Right ventricle myocardium inferior (tissue), 1 donor: ENCODE results near the gene ATP8B3. TPM values are rescaled to one million over a fixed set of nuclear protein-coding genes. Genes with fewer than 3 reads are reported as not detected.
A peak's percentile ranks its signal among the peaks of the same experiment; 100 is the strongest.

Source experiments
- ATAC-seq: fragments of 200-7000 bp; cut with Tn5 transposase; one replicate; pipeline ENCODE4 v1.9.1; 2020; ENCODE audit warnings: mild to moderate bottlenecking, moderate library complexity
- DNase-seq: peaks from one replicate; pipeline ENCODE4 v3.0.0; 2021; ENCODE audit errors: missing footprints
- intact Hi-C: fragments of 100-400 bp; cut with DNase I; formaldehyde crosslinking; loops from one replicate; pipeline ENCODE4 v1.11.0; 2022
- total RNA-seq: library from RNA; stranded (reverse); fragmentation: NEBNext Ultra II Directional; extraction: Animal tissue kit (Norgen Biotek cat#: 25700); gene quantifications from one replicate; pipeline ENCODE4 v1.2.1, GENCODE V29; 2021
- donor health status: DM: no; HTN: yes; CAD: no; lungs with severe emphysema.

Gene ATP8B3
- total RNA-seq, 1 donor from 2014 or later = 0.68 TPM

DNA sequence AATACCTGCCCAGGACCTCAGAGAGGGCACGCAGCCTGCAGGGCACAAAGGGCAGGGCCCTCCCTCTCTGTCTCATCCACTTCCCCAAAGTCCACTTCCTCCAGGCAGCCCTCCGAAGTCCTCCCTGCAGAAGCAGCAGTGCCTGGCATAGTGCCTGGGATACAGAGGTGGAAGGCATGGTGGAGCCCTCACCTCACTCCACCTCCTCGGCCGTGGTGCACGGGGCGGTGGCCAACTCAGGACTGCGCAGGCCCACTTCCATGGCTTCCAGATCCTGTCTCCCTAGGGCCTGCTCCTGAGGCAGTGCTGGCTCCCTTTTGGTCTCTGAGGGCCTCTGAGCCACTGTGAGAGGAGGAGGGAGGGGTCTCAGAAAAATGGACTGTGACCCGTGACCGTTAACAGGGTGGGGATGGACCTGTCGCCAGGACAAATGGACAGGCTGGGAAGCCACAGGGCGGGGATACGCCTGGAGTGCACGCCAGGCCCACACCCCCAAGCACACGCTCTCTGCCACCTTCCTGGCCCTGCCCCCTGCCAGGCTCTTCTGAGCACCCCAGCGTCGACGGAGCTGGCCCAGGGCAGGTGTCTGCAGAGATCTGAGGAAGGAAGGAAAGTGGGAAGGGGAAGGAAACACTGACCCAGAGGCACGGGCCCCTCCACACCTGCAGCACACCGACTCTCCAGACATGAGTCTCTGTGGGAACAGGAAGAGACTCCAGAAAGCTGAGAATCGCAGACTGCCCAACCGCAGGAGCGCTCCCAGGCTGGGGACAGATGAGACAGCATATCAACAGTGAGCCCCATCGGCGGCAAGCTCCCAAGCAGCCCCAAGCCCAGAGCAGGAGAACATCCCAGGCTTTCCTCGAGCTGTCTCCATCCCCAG, 27.8 kb upstream of the ATP8B3 start:
- intact Hi-C loops = no loop called here
- no peak for DNase-seq
- no peak for ATAC-seq

- DNase-seq (no peak), ATAC-seq (no peak)
- intact Hi-C loops = no loop called here
These were observed 25.6 kb upstream of the ATP8B3 start for GRCh38 chr19:1837625-1838105.

- intact Hi-C loops = no loop called here
- no peak for DNase-seq
- no peak for ATAC-seq
These were observed 25.1 kb upstream of the ATP8B3 start for GRCh38 chr19:1837222-1837565.

DNA sequence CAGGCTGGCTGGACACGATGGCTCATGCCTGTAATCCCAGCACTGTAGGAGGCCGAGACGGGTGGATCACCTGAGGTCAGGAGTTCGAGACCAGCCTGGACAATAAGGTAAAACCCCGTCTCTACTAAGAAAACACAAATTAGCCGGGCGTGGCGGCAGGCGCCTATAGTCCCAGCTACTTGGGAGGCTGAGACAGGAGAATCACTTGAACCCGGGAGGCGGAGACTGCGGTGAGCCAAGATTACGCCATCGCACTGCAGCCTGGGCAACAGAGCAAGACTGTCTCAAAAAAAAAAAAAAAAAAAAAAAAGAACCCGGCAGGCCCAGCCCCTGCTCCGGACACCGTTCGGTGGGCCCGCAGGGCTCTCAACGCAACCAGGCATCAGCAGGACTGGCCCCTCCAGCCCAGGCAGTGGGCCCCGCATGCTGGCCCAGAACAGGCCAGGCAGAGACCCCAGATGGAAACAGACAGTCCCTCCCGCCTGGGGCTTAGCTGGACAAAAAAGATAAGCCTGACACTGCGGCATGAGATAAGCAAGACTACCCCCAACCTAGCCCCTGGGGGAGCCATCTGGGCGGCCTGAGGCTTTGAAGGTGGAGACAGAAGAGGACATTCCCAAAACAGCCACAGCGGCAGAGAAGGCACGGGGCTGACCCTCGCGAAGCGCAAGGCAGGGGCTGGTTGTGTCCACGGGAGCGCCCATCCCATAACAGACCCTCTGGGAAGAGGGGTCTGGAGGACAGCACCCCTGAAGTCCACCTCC, 24.6 kb upstream of the ATP8B3 start:
- no peak for DNase-seq
- ATAC-seq = no peak
- intact Hi-C loops = no loop called here

- DNase-seq = no peak
- intact Hi-C loops = no loop called here
- ATAC-seq = no peak
These were observed 21.5 kb upstream of the ATP8B3 start for GRCh38 chr19:1833540-1833939.

DNA sequence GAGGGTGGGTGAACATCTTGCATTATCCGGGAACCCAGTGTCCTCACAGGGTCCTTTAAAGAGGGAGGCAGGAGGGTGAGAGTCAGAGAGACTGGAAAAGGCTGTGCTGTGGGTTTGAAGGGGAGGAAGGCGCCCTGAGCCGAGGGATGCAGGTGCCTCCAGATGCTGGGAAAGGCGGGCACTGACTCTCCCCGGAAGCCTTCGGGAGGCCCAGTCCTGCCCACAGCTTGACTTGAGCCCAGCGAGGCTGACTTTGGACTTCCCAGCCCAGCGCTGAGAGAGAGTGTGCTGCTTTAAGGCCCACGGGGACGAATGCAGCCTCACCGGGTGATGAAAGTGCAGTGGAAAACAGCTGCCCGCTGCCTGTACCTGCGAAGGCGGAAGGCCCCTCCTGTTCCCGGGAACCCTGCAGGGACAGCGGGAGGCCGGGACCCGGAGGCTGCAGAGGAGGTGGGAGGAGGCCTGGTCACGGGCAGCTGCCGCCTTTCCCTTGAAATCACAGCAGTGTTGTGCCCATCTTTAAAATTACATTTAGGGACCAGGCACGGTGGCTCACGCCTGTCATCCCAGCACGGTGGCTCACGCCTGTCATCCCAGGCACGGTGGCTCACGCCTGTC, 20.1 kb upstream of the ATP8B3 start:
- intact Hi-C loops = no loop called here
- ATAC-seq = no peak

GRCh38 chr19:1830978-1831377, 18.9 kb upstream of the ATP8B3 start:
- no peak for ATAC-seq

More for the DNA sequence above, 20.1 kb upstream of the ATP8B3 start:
- no peak for DNase-seq

DNA sequence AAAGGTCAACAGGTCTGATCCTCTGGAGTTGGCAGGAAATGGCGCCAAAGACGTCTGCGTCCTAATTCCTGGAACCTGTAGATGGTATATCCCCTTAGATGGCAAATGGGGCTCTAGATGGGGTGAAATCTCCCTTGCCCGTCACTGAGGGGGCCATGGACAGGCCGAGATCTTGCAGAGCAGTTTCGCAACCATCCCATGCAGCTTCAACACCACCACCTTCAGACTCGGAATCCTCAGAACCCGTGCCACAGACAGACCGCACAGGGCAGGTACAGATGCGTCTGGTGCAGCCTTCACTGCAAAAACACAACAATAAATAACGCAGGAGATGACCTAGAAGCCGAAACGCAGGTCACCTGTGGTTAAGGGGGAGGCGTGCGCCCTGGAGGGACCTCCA, 18.5 kb upstream of the ATP8B3 start:
- DNase-seq (no peak), ATAC-seq (no peak)
- intact Hi-C loops = no loop called here

More at GRCh38 chr19:1830978-1831377, 18.9 kb upstream of the ATP8B3 start:
- no peak for DNase-seq
- intact Hi-C loops = no loop called here

GRCh38 chr19:1829958-1830357, 17.9 kb upstream of the ATP8B3 start:
- intact Hi-C loops = no loop called here
- no peak for ATAC-seq
- DNase-seq = no peak

GRCh38 chr19:1828279-1829238, 16.5 kb upstream of the ATP8B3 start:
- intact Hi-C loops = no loop called here
- ATAC-seq = peak; percentile 3
- DNase-seq = no peak

GRCh38 chr19:1827566-1828278, 15.6 kb upstream of the ATP8B3 start:
- no peak for ATAC-seq
- intact Hi-C loops = loop anchor here (2.0 kb wide), 1 partner anchor 39 kb away; no protein-coding TSS in a partner anchor

GRCh38 chr19:1826557-1827521, 14.8 kb upstream of the ATP8B3 start:
- no peak for DNase-seq
- intact Hi-C loops = loop anchor here (2.0 kb wide), 1 partner anchor 38 kb away; no protein-coding TSS in a partner anchor
- ATAC-seq = no peak

More at GRCh38 chr19:1827566-1828278, 15.6 kb upstream of the ATP8B3 start:
- DNase-seq = no peak

- intact Hi-C loops = loop anchor here (2.0 kb wide), 1 partner anchor 37 kb away; no protein-coding TSS in a partner anchor
- ATAC-seq (peak; percentile 64), DNase-seq (peak; percentile 85)
These were observed 14.0 kb upstream of the ATP8B3 start for GRCh38 chr19:1825909-1826556.

DNA sequence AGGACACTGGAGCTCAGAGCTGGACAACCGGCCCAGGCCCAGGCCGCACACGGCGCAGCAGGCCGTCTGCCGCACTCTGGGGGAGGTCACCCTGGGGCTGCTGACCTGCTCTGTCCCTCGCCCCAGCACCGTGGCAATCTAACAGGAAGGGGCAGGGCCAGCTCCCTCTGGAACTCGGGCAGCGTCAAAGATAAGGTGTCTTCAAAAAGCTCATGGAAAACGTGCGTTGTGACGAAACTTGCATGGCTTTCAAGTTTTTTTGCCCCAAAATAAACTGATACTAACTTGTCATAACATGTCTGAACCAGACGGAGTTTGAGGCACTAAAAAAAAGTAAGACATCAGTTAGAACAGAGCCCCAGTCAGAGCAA, 12.2 kb upstream of the ATP8B3 start:
- DNase-seq (no peak), ATAC-seq (no peak)
- intact Hi-C loops = no loop called here

DNA sequence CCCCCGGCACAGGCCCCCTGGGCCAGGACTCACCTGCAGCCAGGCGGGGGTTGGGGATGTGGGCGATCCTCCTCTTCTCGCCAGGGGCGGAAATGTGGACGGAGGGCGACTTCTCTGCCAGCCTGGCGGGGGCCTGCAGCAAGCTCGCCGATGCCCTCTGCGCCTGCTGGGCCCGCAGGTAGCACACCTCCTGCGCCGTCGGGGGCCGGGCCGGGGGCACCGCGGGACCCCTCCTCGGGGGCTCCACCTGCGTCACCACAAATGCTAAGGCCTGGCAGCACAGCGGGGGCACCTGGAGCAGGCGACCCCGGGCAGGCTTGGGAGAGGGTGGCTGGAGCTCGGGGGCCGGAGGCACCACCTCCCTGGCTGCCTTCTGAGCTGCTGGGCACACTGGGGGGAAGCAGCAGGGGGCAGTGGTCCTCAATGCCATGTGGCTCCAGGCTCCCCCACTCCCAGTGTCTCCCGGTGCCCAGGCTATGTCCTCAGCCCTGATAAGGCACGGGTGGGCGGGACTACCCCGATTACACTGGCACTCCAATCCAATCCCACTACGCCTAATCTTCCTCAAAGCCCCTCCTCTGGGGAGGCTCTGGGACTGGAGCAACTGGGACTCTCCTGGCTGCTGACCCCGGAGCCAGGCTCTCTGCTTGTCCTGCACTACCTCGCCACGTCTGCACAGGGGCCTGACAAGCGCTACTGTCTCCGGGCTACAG, 11.6 kb upstream of the ATP8B3 start:
- intact Hi-C loops = no loop called here
- DNase-seq (no peak), ATAC-seq (no peak)
